HG03196 (cell line): Measurements from ENCODE around the gene PALB2.
A peak's percentile ranks its signal among the peaks of the same experiment; 100 is the strongest.

Experiments
- ATAC-seq: cut with Tn5 transposase; IDR thresholded peaks from one replicate; pipeline ENCODE4 v1.9.1; 2021; ENCODE audit not compliant: unreplicated experiment

Gene PALB2

GRCh38 chr16:23556881-23557778 is 84.0 kb downstream of the PALB2 start, which contains the start of the genes EARS2 and UBFD1:
Gene EARS2 (minus strand): TSS chr16:23557350. CDS start chr16:23557343, 7 bp downstream.
Gene UBFD1 (plus strand): TSS chr16:23557727. CDS start chr16:23557743, 16 bp downstream.
- peak; percentile 88 for ATAC-seq

DNA sequence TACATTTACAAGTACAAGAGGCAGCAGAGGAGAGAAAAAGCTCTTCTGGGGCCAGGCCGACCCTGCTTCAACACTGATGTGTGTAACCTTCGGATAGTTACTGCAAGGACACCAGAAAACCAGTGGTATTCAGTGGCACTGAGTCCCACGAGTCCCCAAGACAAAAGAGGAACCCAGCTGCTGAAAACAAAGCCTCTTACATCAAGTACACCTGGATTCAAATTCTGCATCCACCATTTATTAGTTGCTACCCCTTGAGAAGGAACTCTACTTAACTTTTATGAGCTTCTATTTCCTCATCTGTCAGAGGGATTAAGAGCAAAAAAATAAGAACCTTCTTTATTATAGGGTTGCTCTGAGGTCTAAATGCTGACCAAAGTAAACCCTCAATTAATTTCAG is 86.6 kb downstream of the PALB2 start:
- no peak for ATAC-seq
